Activated CD4-positive, alpha-beta T cell treated with anti-CD3 and anti-CD28 coated beads for 4 hours (primary cell): ENCODE measurements around the gene HOXC9.

Experiments used
- DNase-seq, 2 donors: peaks; one replicate each; pipeline ENCODE4 v3.0.0-alpha.2; 2020

The HOXC9 gene

GRCh38 chr12:53989227-53990113 is 10.5 kb upstream of the HOXC9 start:
- DNase-seq = no peak

- no peak for DNase-seq
Measured at GRCh38 chr12:53990311-53991076, 9.5 kb upstream of the HOXC9 start.

- no peak for DNase-seq
Measured at GRCh38 chr12:53991077-53991460, 8.9 kb upstream of the HOXC9 start.

- DNase-seq = no peak
Measured at GRCh38 chr12:53992377-53992889, 7.5 kb upstream of the HOXC9 start.

- no peak for DNase-seq
Measured at GRCh38 chr12:53993162-53994008, 6.6 kb upstream of the HOXC9 start.

GRCh38 chr12:53994009-53994263 is 6.0 kb upstream of the HOXC9 start:
- no peak for DNase-seq

GRCh38 chr12:53994264-53995001 is 5.5 kb upstream of the HOXC9 start:
- DNase-seq = no peak

GRCh38 chr12:53995002-53995377 is 5.0 kb upstream of the HOXC9 start:
- DNase-seq = no peak

GRCh38 chr12:53995378-53996239 is 4.4 kb upstream of the HOXC9 start:
- no peak for DNase-seq

GRCh38 chr12:53996240-53997203 is 3.4 kb upstream of the HOXC9 start:
- DNase-seq = no peak

GRCh38 chr12:53997204-53998109 is 2.5 kb upstream of the HOXC9 start:
- no peak for DNase-seq

GRCh38 chr12:53998110-53998899 is 1.7 kb upstream of the HOXC9 start:
- DNase-seq = no peak

GRCh38 chr12:53998900-53999236 is 1.1 kb upstream of the HOXC9 start:
- DNase-seq = no peak

- no peak for DNase-seq
Measured at GRCh38 chr12:53999559-54000115, 324 bp upstream of the HOXC9 start.

- no peak for DNase-seq
Measured at GRCh38 chr12:54001283-54002187, 1.6 kb downstream of the HOXC9 start.

GRCh38 chr12:54002278-54002914 is 2.4 kb downstream of the HOXC9 start:
- no peak for DNase-seq
